ENCODE data around the gene ZNF319. TPM values are rescaled to one million over a fixed set of nuclear protein-coding genes. Genes with fewer than 3 reads are reported as not detected.
A peak's percentile ranks its signal among the peaks of the same experiment; 100 is the strongest.

Gene ZNF319
- total and polyA plus RNA-seq, 4 experiments from 2014 or later: 2.3 to 20.5 (median 18.1) TPM

DNA sequence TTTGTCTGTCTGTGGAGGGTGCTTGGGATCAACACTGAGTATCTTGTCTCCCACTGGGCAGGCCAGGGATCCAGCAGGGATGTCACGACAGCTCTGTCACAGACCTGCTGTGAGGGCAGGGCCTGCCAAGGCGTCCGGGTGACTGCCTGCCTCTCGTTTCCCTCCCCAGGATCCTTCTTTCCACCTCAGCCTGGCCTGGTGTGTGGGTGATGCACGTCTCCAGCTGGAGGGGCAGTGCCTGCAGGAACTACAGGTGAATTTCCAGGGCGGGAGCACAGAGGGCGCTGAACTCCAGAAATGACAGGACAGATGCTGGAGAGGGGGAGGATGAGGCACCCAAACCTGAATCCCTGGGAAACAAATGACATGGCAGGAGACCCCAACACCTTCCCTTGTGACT, 18.3 kb upstream of the ZNF319 start:
- no peak for DNase-seq
- Histone ChIP-seq H3K36me3 (ENCODE audit: insufficient read depth, low read length) (peaks cover 10% of the 10 kb centered on the region), H3K4me1 (ENCODE audit: insufficient read depth, low read length) (peaks cover 15% of the 10 kb centered on the region), H3K4me3 (ENCODE audit: low read length in 2 of 2) (no peak overlapping the region), H3K27ac (ENCODE audit: low read depth, low read length) (no peak overlapping the region), H3K27me3 (ENCODE audit: insufficient read depth, low read length) (no peaks in the 10 kb centered on the region), H3K9me3 (ENCODE audit: control insufficient read depth in 1 of 2, low read length in 2 of 2) (no peaks in the 10 kb centered on the region)
- Mint-ChIP-seq H3K4me3 (no peak overlapping the region), H3K27me3 (no peaks in the 10 kb centered on the region), H3K9me3 (no peaks in the 10 kb centered on the region), H3K27ac (peak overlapping the region in 4 of 7 donors; percentile 51 to 69 (median 62)), H3K36me3 (peaks cover 0 to 8% of the 10 kb centered on the region in 2 donors), H3K4me1 (peaks cover 4 to 17% (median 12%) of the 10 kb centered on the region in 4 donors)
- ChIA-PET POLR2A (ENCODE audit: partially characterized antibody) (no interaction called here), CTCF (ENCODE audit: partially characterized antibody) (interaction anchor here (0.9 to 1.9 kb wide), 6 partner anchors 10 to 287 kb away, joined by 3 to 5 read pairs (median 4); no protein-coding TSS in a partner anchor)
- intact Hi-C loops (cut with micrococcal nuclease): no loop called here

DNA sequence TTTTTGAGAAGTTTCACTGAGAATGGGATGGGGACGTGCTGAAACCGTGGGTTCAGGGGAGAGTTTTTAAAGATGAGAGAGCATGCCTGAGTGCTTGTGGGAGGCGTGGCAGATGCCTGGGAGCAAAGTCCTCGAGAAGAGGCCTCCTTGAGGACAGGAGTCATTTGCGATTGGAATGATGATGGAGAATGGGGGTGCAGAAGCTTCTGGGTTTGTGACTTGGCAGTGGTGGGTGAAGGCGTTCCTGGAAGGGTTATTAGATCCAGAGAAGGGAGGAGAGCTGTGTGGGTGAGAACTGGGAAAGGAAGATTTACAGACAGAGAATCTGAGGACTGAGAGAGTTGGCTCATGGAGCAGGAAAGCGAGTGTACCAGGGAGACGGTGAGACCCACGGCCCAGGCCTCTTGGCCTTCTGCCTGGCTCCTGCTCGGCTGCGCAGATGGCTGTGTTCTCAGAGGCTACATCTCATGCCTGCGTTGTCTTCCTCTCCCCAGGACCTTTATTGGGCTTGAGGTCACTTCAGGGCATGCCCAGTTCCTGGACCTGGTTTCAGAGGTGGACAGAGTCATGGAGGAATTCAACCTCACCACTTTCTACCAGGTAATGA, 16.5 kb upstream of the ZNF319 start:
- H3K27ac Mint-ChIP-seq: no peak overlapping the region
- CTCF ChIA-PET (ENCODE audit: partially characterized antibody): no interaction called here
- Histone ChIP-seq H3K4me3 (ENCODE audit: low read length in 2 of 2) (no peak overlapping the region), H3K9me3 (ENCODE audit: control insufficient read depth in 1 of 2, low read length in 2 of 2) (no peaks in the 10 kb centered on the region), H3K27ac (ENCODE audit: low read depth, low read length) (no peak overlapping the region), H3K4me1 (ENCODE audit: insufficient read depth, low read length) (peaks cover 15% of the 10 kb centered on the region), H3K36me3 (ENCODE audit: insufficient read depth, low read length) (peaks cover 22% of the 10 kb centered on the region), H3K27me3 (ENCODE audit: insufficient read depth, low read length) (no peaks in the 10 kb centered on the region)
- no peak for DNase-seq
- peaks cover 4 to 13% (median 10%) of the 10 kb centered on the region in 4 donors for H3K4me1 Mint-ChIP-seq
- POLR2A ChIA-PET (ENCODE audit: partially characterized antibody): no interaction called here
- peaks cover 5 to 12% of the 10 kb centered on the region in 2 donors for H3K36me3 Mint-ChIP-seq
- no peaks in the 10 kb centered on the region for H3K27me3 Mint-ChIP-seq
- no peaks in the 10 kb centered on the region for H3K9me3 Mint-ChIP-seq
- intact Hi-C loops (cut with micrococcal nuclease): no loop called here
- no peak overlapping the region for H3K4me3 Mint-ChIP-seq

DNA sequence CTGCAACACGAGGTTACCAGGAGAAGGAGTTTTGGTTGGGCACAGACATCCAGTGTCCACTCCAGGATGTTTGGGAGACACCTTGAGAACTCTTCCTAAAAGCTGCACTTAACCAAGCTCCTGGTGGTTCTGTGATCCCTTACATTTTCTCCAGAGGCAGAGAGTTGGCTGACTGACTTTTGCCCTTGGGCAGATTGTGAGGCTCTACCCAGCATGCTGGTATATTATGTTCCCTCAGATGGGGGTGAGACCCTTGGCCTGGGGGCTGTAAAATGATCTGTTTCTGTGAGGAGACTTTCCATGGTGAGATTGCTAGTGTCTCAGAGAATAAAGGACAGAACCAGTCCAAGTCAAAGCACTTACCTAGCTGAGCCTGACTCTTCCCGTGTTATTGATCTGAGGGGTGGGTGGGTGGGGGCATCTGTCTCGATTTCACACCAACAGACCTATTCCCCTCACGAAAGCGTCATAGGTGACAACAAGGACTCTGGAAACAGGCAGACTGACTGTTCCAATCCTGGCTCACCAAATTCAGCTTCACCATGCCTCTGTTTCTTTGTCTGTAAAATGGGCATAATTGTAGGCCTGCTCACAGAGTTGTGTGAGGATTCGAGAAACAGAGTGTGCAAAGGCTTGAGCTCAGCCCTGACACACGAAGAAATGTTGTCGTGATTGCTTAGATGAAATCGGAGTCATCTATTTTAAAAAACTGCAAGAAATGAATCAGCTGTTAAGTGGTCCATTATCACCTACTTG, 12.9 kb upstream of the ZNF319 start:
- Mint-ChIP-seq H3K36me3 (peaks cover 23 to 33% of the 10 kb centered on the region in 2 donors), H3K4me1 (no peaks in the 10 kb centered on the region), H3K9me3 (no peaks in the 10 kb centered on the region), H3K4me3 (no peak overlapping the region), H3K27me3 (no peaks in the 10 kb centered on the region), H3K27ac (peak overlapping the region in 1 of 7 donors; percentile 12)
- Histone ChIP-seq H3K36me3 (ENCODE audit: insufficient read depth, low read length) (peaks cover 42% of the 10 kb centered on the region), H3K27me3 (ENCODE audit: insufficient read depth, low read length) (no peaks in the 10 kb centered on the region), H3K4me1 (ENCODE audit: insufficient read depth, low read length) (no peaks in the 10 kb centered on the region), H3K27ac (ENCODE audit: low read depth, low read length) (no peak overlapping the region), H3K9me3 (ENCODE audit: control insufficient read depth in 1 of 2, low read length in 2 of 2) (no peaks in the 10 kb centered on the region), H3K4me3 (ENCODE audit: low read length in 2 of 2) (no peak overlapping the region)
- DNase-seq: no peak
- intact Hi-C loops (cut with micrococcal nuclease): no loop called here
- CTCF ChIA-PET (ENCODE audit: partially characterized antibody): interaction anchor here (0.6 to 1.3 kb wide), 5 partner anchors 10 to 182 kb away, joined by 3 to 6 read pairs (median 3); no protein-coding TSS in a partner anchor
- POLR2A ChIA-PET (ENCODE audit: partially characterized antibody): no interaction called here

DNA sequence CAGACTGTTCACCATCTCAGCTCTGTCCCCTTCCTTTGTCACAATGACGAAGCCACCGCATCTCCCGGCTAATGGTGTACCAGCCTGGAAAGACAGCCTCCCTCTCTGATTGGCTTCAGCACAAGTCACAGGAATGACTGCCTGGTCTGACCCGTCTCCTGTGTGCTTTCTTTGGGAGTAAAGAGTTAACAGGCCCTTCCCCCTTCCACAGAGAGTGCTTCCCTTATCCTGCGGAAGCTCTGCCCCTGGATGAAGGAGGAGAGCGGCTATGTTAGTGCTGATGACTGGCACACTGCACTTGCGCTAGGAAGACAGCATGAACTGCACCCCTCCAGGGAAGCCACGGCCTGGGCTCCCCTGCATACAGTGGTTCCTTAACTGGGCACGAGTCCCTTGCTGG, 12.0 kb upstream of the ZNF319 start:
- no peak overlapping the region for H3K4me3 Mint-ChIP-seq
- H3K27me3 ChIP-seq (ENCODE audit: insufficient read depth, low read length): no peaks in the 10 kb centered on the region
- no peak overlapping the region for H3K27ac Mint-ChIP-seq
- DNase-seq: no peak
- H3K4me1 ChIP-seq (ENCODE audit: insufficient read depth, low read length): no peaks in the 10 kb centered on the region
- no peaks in the 10 kb centered on the region for H3K27me3 Mint-ChIP-seq
- CTCF ChIA-PET (ENCODE audit: partially characterized antibody): no interaction called here
- POLR2A ChIA-PET (ENCODE audit: partially characterized antibody): no interaction called here
- H3K27ac ChIP-seq (ENCODE audit: low read depth, low read length): no peak overlapping the region
- no peak overlapping the region for H3K4me3 ChIP-seq (ENCODE audit: low read length in 2 of 2)
- no peaks in the 10 kb centered on the region for H3K9me3 ChIP-seq (ENCODE audit: control insufficient read depth in 1 of 2, low read length in 2 of 2)
- H3K36me3 ChIP-seq (ENCODE audit: insufficient read depth, low read length): peaks cover 37% of the 10 kb centered on the region
- peaks cover 0 to 2% (median 0%) of the 10 kb centered on the region in 4 donors for H3K4me1 Mint-ChIP-seq
- intact Hi-C loops (cut with micrococcal nuclease): no loop called here
- H3K9me3 Mint-ChIP-seq: no peaks in the 10 kb centered on the region
- H3K36me3 Mint-ChIP-seq: peaks cover 23 to 35% of the 10 kb centered on the region in 2 donors

DNA sequence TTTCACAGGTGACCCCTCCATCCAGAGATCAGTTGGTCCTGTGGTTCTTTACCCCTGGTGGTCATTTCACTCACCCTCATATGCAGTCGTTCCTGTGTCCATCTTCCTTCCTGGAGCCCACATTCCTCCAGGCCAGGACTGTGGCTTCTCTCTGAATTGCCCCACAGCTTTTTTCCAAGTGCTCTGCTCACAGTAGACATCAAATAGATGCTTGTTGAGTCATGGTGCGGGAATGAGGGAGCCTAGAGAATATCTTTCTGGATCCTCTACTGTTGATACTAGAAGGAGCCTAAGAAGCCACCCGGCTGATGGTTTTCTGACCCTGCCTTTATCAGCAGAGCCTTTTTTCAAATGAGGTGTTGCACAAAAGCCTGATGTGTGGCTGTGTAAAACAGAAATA, 11.2 kb upstream of the ZNF319 start:
- H3K27ac ChIP-seq (ENCODE audit: low read depth, low read length): no peak overlapping the region
- CTCF ChIA-PET (ENCODE audit: partially characterized antibody): interaction anchor here (1.9 kb wide), 1 partner anchor 10 kb away, joined by 4 read pairs; no protein-coding TSS in a partner anchor
- H3K9me3 Mint-ChIP-seq: no peaks in the 10 kb centered on the region
- H3K4me3 Mint-ChIP-seq: no peak overlapping the region
- peaks cover 0 to 2% (median under 1%) of the 10 kb centered on the region in 4 donors for H3K4me1 Mint-ChIP-seq
- DNase-seq: no peak
- peaks cover 30 to 40% of the 10 kb centered on the region in 2 donors for H3K36me3 Mint-ChIP-seq
- no peaks in the 10 kb centered on the region for H3K27me3 ChIP-seq (ENCODE audit: insufficient read depth, low read length)
- no peak overlapping the region for H3K4me3 ChIP-seq (ENCODE audit: low read length in 2 of 2)
- POLR2A ChIA-PET (ENCODE audit: partially characterized antibody): no interaction called here
- H3K9me3 ChIP-seq (ENCODE audit: control insufficient read depth in 1 of 2, low read length in 2 of 2): no peaks in the 10 kb centered on the region
- intact Hi-C loops (cut with micrococcal nuclease): no loop called here
- H3K4me1 ChIP-seq (ENCODE audit: insufficient read depth, low read length): no peaks in the 10 kb centered on the region
- H3K27me3 Mint-ChIP-seq: no peaks in the 10 kb centered on the region
- H3K36me3 ChIP-seq (ENCODE audit: insufficient read depth, low read length): peaks cover 33% of the 10 kb centered on the region
- no peak overlapping the region for H3K27ac Mint-ChIP-seq

DNA sequence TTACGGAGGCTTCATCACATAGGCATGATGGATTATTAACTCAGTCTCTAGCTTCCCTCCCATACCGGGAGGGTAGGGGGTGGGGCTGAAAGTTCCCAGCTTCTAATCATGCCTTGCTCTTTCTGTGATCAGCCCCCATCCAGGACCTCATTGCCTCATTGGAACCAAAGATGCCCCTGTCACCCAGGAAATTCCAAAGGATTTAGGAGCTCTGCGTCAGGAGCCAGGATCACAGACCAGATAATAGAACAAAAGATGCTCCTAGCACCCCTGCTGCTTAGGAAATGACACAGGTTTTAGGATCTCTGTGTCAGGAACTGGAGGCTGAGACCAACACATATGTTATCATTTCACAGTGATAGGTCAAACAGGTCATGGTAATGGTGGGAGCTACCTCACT, 10.4 kb upstream of the ZNF319 start:
- H3K4me3 Mint-ChIP-seq: no peak overlapping the region
- Histone ChIP-seq H3K36me3 (ENCODE audit: insufficient read depth, low read length) (peaks cover 33% of the 10 kb centered on the region), H3K27ac (ENCODE audit: low read depth, low read length) (no peak overlapping the region), H3K9me3 (ENCODE audit: control insufficient read depth in 1 of 2, low read length in 2 of 2) (no peaks in the 10 kb centered on the region), H3K27me3 (ENCODE audit: insufficient read depth, low read length) (no peaks in the 10 kb centered on the region), H3K4me1 (ENCODE audit: insufficient read depth, low read length) (no peaks in the 10 kb centered on the region), H3K4me3 (ENCODE audit: low read length in 2 of 2) (no peak overlapping the region)
- H3K27me3 Mint-ChIP-seq: no peaks in the 10 kb centered on the region
- intact Hi-C loops (cut with micrococcal nuclease): no loop called here
- DNase-seq: no peak
- POLR2A ChIA-PET (ENCODE audit: partially characterized antibody): interaction anchor here (1.2 kb wide), 1 partner anchor 10 kb away, joined by 5 read pairs; the partner anchor contains the start of genes USB1 and ZNF319
- peaks cover 31 to 42% of the 10 kb centered on the region in 2 donors for H3K36me3 Mint-ChIP-seq
- CTCF ChIA-PET (ENCODE audit: partially characterized antibody): interaction anchor here (1.0 to 1.9 kb wide), 3 partner anchors 9 to 87 kb away, joined by 3 to 4 read pairs (median 3); no protein-coding TSS in a partner anchor
- no peaks in the 10 kb centered on the region for H3K9me3 Mint-ChIP-seq
- H3K4me1 Mint-ChIP-seq: peaks cover 0 to 2% (median under 1%) of the 10 kb centered on the region in 4 donors
- no peak overlapping the region for H3K27ac Mint-ChIP-seq

DNA sequence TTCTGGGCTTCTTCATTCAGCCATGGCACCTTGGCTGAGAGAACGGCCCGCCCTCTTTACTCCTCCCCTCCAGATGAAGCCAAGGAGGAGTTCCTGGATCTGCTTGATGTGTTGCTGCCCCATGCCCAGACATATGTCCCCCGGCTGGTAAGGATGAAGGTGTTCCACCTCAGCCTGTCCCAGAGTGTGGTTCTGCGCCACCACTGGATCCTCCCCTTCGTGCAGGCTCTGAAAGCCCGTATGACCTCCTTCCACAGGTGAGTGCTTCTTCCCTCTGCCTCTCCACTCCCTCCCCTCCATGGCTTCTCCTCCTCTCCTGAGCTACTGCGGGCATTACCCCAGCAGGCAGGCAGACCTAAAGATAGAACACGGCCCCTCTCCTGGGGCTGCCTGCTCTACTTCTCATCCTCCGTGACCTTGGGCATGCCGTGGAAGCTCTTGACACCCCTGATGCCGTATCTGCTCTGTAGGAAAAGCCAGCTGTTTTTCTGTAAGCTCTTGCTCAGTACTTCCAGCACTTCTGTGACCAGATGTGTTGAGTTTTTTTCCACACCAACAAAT, 9.5 kb upstream of the ZNF319 start:
- H3K27me3 Mint-ChIP-seq: no peaks in the 10 kb centered on the region
- ChIA-PET CTCF (ENCODE audit: partially characterized antibody) (interaction anchor here (1.0 to 1.9 kb wide), 3 partner anchors 8 to 88 kb away, joined by 3 to 4 read pairs (median 3); no protein-coding TSS in a partner anchor), POLR2A (ENCODE audit: partially characterized antibody) (interaction anchor here (1.2 kb wide), 1 partner anchor 10 kb away, joined by 5 read pairs; the partner anchor contains the start of genes USB1 and ZNF319)
- peaks cover 0 to 4% (median 3%) of the 10 kb centered on the region in 4 donors for H3K4me1 Mint-ChIP-seq
- DNase-seq: no peak
- peak overlapping the region in 1 of 7 donors; percentile 18 for H3K27ac Mint-ChIP-seq
- H3K9me3 Mint-ChIP-seq: no peaks in the 10 kb centered on the region
- H3K27me3 ChIP-seq (ENCODE audit: insufficient read depth, low read length): no peaks in the 10 kb centered on the region
- H3K27ac ChIP-seq (ENCODE audit: low read depth, low read length): no peak overlapping the region
- intact Hi-C loops (cut with micrococcal nuclease): no loop called here
- no peak overlapping the region for H3K4me3 ChIP-seq (ENCODE audit: low read length in 2 of 2)
- H3K4me1 ChIP-seq (ENCODE audit: insufficient read depth, low read length): no peaks in the 10 kb centered on the region
- H3K36me3 Mint-ChIP-seq: peaks cover 31 to 44% of the 10 kb centered on the region in 2 donors
- H3K36me3 ChIP-seq (ENCODE audit: insufficient read depth, low read length): peaks cover 33% of the 10 kb centered on the region
- no peaks in the 10 kb centered on the region for H3K9me3 ChIP-seq (ENCODE audit: control insufficient read depth in 1 of 2, low read length in 2 of 2)
- no peak overlapping the region for H3K4me3 Mint-ChIP-seq

Data from CD4-positive, alpha-beta memory T cell (primary cell).